ENCODE results near the gene CENPF. TPM values are rescaled to one million over a fixed set of nuclear protein-coding genes. Genes with fewer than 3 reads are reported as not detected.

The CENPF gene
- total RNA-seq, 1 donor: 2.4 TPM

- no peak for DNase-seq (ENCODE audit: low read depth in 2 of 3, low spot score in 2 of 3)
Observed at GRCh38 chr1:214707306-214708087, 104.5 kb downstream of the CENPF start.

DNA sequence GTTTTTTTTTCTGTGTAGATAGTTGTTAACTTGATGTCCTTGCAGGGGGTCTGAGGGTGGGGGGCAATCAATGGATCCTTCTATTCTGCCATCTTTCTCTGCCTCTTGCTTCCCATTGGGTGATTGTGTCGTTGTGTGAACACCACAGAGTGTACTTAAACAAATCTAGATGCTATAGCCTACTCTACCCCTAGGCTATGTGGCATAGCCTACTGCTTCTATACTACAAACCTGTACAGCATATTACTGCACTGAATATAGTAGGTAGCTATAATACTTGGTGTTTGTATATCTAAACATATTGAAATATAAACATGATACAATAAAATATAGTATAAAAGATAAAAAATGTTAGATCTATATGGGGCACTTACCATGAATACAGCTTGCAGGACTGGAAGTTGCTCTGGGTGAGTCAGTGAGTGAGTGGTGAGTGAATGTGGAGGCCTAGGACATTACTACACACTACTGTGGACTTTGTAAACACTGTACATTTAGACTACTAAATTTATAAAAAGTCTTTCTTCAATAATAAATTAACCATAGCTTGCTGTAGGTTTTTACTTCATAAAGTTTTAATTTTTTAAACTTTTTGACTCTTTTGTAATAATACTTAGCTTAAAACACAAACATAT is 105.4 kb downstream of the CENPF start:
- DNase-seq (ENCODE audit: low read depth in 2 of 3, low spot score in 2 of 3): no peak

- DNase-seq (ENCODE audit: low read depth in 2 of 3, low spot score in 2 of 3): no peak
Observed at GRCh38 chr1:214709241-214709640, 106.2 kb downstream of the CENPF start.

DNA sequence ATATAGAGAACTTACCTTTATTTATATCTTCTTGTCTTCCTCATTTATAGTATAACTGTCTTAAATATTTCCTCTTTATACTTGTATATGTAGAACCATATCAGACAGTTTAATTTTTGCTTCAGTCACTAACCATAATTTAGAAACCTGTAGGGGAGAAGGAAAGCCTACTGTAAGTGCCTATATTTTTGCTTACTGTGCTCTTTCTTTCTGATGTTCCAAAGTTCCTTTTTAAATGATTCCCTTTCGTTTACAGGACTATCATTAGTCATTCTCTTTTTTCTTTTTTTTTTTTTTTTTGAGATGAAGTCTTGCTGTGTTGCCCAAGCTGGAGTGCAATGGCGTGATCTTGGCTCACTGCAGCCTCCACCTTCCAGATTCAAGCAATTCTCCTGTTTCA is 109.7 kb downstream of the CENPF start:
- DNase-seq (ENCODE audit: low read depth in 2 of 3, low spot score in 2 of 3): no peak

Other genes with a start within 250 kb of the CENPF start
- 4.6 TPM for gene PTPN14, start 51.6 kb upstream of the CENPF start, total RNA-seq

All from hematopoietic multipotent progenitor cell (in vitro differentiated cells).